ENCODE data around the gene DAPK1.

Gene DAPK1

DNA sequence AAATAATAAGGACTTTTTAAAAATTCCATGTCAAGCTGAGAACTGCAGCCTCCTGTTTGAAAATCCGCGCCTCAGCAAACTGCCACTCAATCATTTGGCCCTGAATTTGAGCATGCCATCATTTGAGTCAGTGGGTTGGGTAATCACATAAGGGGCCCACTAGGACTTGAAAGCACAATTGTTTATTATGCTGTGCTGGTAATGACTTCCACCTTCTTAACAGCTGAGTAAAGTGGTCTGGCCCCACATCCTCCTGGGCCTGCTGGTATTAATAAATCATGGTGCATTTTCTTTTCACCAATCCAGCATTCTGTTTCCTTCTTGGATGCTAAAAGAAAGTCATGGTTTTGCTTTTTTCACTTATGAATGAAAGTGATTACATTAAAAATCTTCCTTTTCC, 125.3 kb downstream of the DAPK1 start:
- H3K4me3 ChIP-seq (ENCODE audit: low read depth, low read length), result no peak overlapping the region
- DNase-seq (ENCODE audit: low read depth, low spot score), result no peak
- ChIA-PET CTCF (no interaction called here), POLR2A (no interaction called here)
- TF ChIP-seq CTCF (IDR thresholded peaks at IDR 0.05; ENCODE audit: insufficient read depth, low read length, missing control alignments), result no peak

- no peak overlapping the region for H3K4me3 ChIP-seq (ENCODE audit: low read depth, low read length)
- TF ChIP-seq CTCF (IDR thresholded peaks at IDR 0.05; ENCODE audit: insufficient read depth, low read length, missing control alignments), result no peak
- CTCF ChIA-PET, result no interaction called here
- no peak for DNase-seq (ENCODE audit: low read depth, low spot score)
- POLR2A ChIA-PET, result no interaction called here
Observed at GRCh38 chr9:87628346-87628745, 130.7 kb downstream of the DAPK1 start.

GRCh38 chr9:87629104-87629503, 131.4 kb downstream of the DAPK1 start:
- no peak for DNase-seq (ENCODE audit: low read depth, low spot score)
- H3K4me3 ChIP-seq (ENCODE audit: low read depth, low read length), result no peak overlapping the region
- TF ChIP-seq CTCF (IDR thresholded peaks at IDR 0.05; ENCODE audit: insufficient read depth, low read length, missing control alignments), result no peak
- ChIA-PET POLR2A (no interaction called here), CTCF (no interaction called here)

DNA sequence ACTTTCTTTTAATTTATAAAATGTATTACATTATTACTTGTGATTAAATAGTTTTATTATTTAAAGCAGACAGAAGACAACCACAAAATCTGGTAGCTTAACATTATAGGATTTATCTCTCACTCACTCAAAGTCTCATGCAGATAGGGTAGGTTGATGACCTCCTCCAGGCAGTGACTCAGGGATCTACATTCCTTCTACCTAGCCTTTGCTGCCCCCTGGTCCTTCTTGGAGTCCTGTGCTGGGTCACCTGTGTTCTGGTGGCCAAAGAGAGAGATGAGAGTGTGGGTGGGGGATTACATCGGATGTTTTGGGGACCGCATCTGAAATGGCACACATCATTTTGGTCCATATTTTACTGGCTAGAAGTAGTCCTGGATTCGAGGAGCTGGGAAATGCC, 132.6 kb downstream of the DAPK1 start:
- H3K4me3 ChIP-seq (ENCODE audit: low read depth, low read length), result no peak overlapping the region
- no peak for DNase-seq (ENCODE audit: low read depth, low spot score)
- TF ChIP-seq CTCF (IDR thresholded peaks at IDR 0.05; ENCODE audit: insufficient read depth, low read length, missing control alignments), result no peak
- POLR2A ChIA-PET, result no interaction called here
- CTCF ChIA-PET, result no interaction called here

DNA sequence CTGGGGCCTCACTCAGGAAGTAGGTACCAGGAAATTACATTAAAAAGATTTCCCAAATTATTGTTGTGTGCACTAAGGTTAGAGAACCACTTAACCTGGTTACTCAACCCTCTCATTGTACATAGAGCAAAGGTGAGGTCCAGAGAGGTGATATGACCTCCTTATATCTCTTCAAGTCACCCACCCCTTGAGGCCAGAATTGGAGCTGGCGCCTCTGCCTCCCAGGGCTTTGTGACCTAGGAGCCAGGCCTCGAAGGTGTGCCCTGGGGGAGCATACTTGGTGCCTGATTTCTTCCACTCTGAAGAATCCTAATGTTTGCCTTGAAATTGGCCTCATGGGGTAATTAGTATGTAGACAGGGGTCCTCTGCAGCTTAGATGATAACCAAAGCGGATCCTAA, 133.2 kb downstream of the DAPK1 start:
- POLR2A ChIA-PET, result no interaction called here
- no peak for DNase-seq (ENCODE audit: low read depth, low spot score)
- CTCF ChIA-PET, result no interaction called here
- no peak for TF ChIP-seq CTCF (IDR thresholded peaks at IDR 0.05; ENCODE audit: insufficient read depth, low read length, missing control alignments)
- no peak overlapping the region for H3K4me3 ChIP-seq (ENCODE audit: low read depth, low read length)

- CTCF ChIA-PET, result no interaction called here
- no peak overlapping the region for H3K4me3 ChIP-seq (ENCODE audit: low read depth, low read length)
- POLR2A ChIA-PET, result no interaction called here
- no peak for DNase-seq (ENCODE audit: low read depth, low spot score)
- no peak for TF ChIP-seq CTCF (IDR thresholded peaks at IDR 0.05; ENCODE audit: insufficient read depth, low read length, missing control alignments)
Observed at GRCh38 chr9:87635656-87636501, 138.2 kb downstream of the DAPK1 start.
